Panc1 (cell line): ENCODE data around the gene WASL. TPM values are rescaled to one million over a fixed set of nuclear protein-coding genes. Genes with fewer than 3 reads are reported as not detected.
A peak's percentile ranks its signal among the peaks of the same experiment; 100 is the strongest.
"Not testable (repeated sequence)": the region's sequence is repeated elsewhere in the genome, so short reads cannot be mapped to it uniquely, and the experiment has no call there.

Experiments used
- ATAC-seq: fragments of 200-7000 bp; cut with Tn5 transposase; 2 replicates; pipeline ENCODE4 v1.9.1; 2020; ENCODE audit warnings: mild to moderate bottlenecking, moderate library complexity
- BruUV-seq: library from RNA; stranded (reverse); fragments of 400-500 nt; replicated peaks from 2 replicates; lab custom pipeline; 2021; lab: Mats Ljungman, UMichigan
- CTCF ChIA-PET: fragments of 300-600 bp; sonication (Branson Sonifier 250); formaldehyde crosslinking; loops from one replicate; lab custom pipeline; 2022; ENCODE audit warnings: antibody characterized with exemption; lab: Charles Lee
- POLR2A ChIA-PET: fragments of 300-600 bp; sonication (Branson Sonifier 250); formaldehyde crosslinking; loops from one replicate; lab custom pipeline; 2022; ENCODE audit warnings: antibody characterized with exemption; lab: Charles Lee
- DNase-seq: peaks from one replicate; pipeline ENCODE4 v3.0.0-alpha.2; 2010; ENCODE audit warnings: low read depth, low spot score
- H3K27ac ChIP-seq: 2 replicates; pipeline ENCODE4 v1.5.1; 2011; ENCODE audit warnings: mild to moderate bottlenecking, low read length, inconsistent platforms
- H3K27me3 ChIP-seq: fragments of 200-500 bp; sonication (Bioruptor generic); 2 replicates; pipeline ENCODE4 v1.6.0; 2014; ENCODE audit warnings: low read length, inconsistent platforms; ENCODE audit not compliant: control insufficient read depth, insufficient read depth
- H3K36me3 ChIP-seq: fragments of 200-500 bp; sonication (Bioruptor generic); 2 replicates; pipeline ENCODE4 v1.5.1; 2014; ENCODE audit warnings: inconsistent platforms, mild to moderate bottlenecking, low read length, moderate library complexity; ENCODE audit not compliant: control insufficient read depth, insufficient read depth
- H3K4me1 ChIP-seq: 2 replicates; pipeline ENCODE4 v1.5.1; 2011; ENCODE audit warnings: inconsistent platforms, mild to moderate bottlenecking, low read length, moderate library complexity; ENCODE audit not compliant: control insufficient read depth, insufficient read depth
- H3K4me3 ChIP-seq, 2 experiments: 2 replicates each; pipeline ENCODE4 v1.5.1; 2011 to 2012; ENCODE audit warnings: low read depth in 2 of 2, low read length in 2 of 2, mild to moderate bottlenecking in 2 of 2, inconsistent platforms in 1 of 2, moderate library complexity in 1 of 2
- H3K9me3 ChIP-seq: fragments of 200-500 bp; sonication (Bioruptor generic); 2 replicates; pipeline ENCODE4 v1.5.1; 2014; ENCODE audit warnings: low read depth, mild to moderate bottlenecking, inconsistent platforms, low read length, moderate library complexity; ENCODE audit not compliant: control insufficient read depth, insufficient read depth
- CTCF ChIP-seq: fragments of 450-650 bp; IDR thresholded peaks from 2 replicates; pipeline ENCODE4 v1.5.1; 2017; ENCODE audit warnings: mild to moderate bottlenecking
- POLR2AphosphoS5 ChIP-seq: IDR thresholded peaks from 2 replicates; pipeline ENCODE4 v1.6.1; 2012; ENCODE audit warnings: mild to moderate bottlenecking, low read depth, low read length, moderate library complexity
- REST ChIP-seq, 2 experiments: IDR thresholded peaks; 2 replicates each; pipeline ENCODE4 v1.6.1; 2011 to 2012; ENCODE audit warnings: low read depth in 2 of 2, control low read depth in 1 of 2, low read length in 1 of 2, mild to moderate bottlenecking in 1 of 2, moderate library complexity in 1 of 2; ENCODE audit not compliant: insufficient read depth in 1 of 2
- SIN3A ChIP-seq: IDR thresholded peaks from 2 replicates; pipeline ENCODE4 v1.6.1; 2012; ENCODE audit warnings: low read depth, mild to moderate bottlenecking, low read length, moderate library complexity, borderline replicate concordance; ENCODE audit not compliant: insufficient read depth
- TCF7L2 ChIP-seq: IDR thresholded peaks from 2 replicates; pipeline ENCODE4 v1.6.1; 2011; ENCODE audit warnings: mild to moderate bottlenecking, low read depth, low read length, inconsistent platforms
- in situ Hi-C: cut with HindIII; loops from 2 replicates; pipeline ENCODE4 v1.10.0; 2016; ENCODE audit warnings: low sequenced_read_pairs, low pct_unique_long_range_greater_than_20kb
- intact Hi-C: fragments of 100-400 bp; cut with micrococcal nuclease; formaldehyde crosslinking; loops from one replicate; pipeline ENCODE4 v1.10.0; 2022; ENCODE audit not compliant: unreplicated experiment
- total RNA-seq: library from RNA; stranded (reverse); gene quantifications from one replicate; pipeline ENCODE4 v1.2.1, GENCODE V29; 2021; ENCODE audit not compliant: unreplicated experiment

WASL gene
- total RNA-seq, 1 experiment from 2014 or later = 29.6 TPM

DNA sequence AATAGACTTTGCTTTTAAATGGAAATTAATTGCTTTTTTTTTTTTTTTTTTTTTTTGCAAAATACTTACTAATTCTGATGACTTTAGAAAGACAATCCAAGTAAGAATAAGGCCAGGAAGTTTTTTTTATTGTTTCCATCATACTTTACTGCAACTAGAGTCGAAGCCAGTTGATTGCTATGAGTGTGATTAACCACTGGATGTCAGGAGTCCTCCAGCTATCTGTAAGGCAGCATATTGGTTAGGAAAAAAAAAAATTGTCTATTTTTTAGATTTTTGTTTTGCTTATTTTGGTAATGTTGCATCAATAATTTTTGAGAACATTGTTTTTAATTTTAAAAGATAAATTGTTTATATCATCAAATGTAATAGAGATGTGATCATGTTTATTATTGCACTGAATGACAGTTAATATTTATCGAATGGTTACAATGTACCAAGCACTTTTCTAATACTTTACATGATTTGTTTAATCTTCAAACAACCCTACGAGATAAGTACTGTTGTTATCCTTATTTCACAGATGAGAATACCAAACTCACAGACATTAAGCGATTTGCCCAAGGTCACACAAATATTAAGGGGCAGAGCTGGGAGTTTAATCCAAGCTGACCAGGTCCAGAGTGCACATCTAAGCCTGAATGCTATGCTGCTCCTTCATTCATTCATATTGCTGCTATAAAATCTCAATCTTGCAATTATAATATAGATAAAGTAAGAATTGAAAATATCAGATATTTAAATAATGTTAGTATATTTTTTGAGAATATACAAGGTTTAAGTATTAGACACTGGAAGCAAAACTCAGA, 113.0 kb downstream of the WASL start:
- Histone ChIP-seq H3K4me3 (no peak overlapping the region), H3K36me3 (no peaks in the 10 kb centered on the region), H3K27me3 (0 out of 2 replicates have a peak, but pooled peaks cover 9% of the 10 kb centered on the region), H3K4me1 (no peaks in the 10 kb centered on the region), H3K27ac (no peak overlapping the region), H3K9me3 (no peaks in the 10 kb centered on the region)
- BruUV-seq = no TSS peak
- intact Hi-C loops = no loop called here
- in situ Hi-C loops = no loop called here
- peak; percentile 80 for ATAC-seq
- TF ChIP-seq CTCF (peak; percentile 65; the same call in 1 of the 2 replicates), SIN3A (no peak)
- CTCF ChIA-PET = interaction anchor here (0.7 kb wide), 1 partner anchor 143 kb away, joined by 4 read pairs; no protein-coding TSS in a partner anchor
- POLR2A ChIA-PET = no interaction called here
- DNase-seq = no peak

DNA sequence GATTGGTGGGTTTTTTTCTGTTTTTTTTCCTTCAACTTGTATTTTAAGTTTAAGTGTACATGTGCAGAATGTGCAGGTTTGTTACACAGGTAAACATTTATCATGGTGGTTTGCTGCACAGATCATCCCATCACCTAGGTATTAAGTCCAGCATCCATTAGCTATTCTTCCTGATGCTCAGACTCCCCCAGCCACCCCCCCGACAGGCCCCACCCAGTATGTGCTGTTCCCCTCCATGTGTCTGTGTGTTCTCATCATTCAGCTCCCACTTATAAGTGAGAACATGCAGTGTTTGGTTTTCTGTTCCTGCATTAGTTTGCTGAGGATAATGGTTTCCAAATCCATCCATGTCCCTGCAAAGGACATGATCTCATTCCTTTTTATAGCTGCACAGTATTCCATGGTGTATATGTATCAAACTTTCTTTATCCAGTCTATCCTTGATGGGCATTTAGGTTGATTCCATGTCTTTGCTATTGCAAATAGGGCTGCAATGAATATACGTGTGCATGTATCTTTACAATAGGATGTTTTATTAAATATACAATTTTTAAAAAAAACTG, 114.7 kb downstream of the WASL start:
- H3K27ac ChIP-seq, POLR2A ChIA-PET, CTCF ChIA-PET, H3K4me1 ChIP-seq, H3K4me3 ChIP-seq, in situ Hi-C loops, ATAC-seq, DNase-seq, H3K27me3 ChIP-seq, H3K36me3 ChIP-seq, BruUV-seq, H3K9me3 ChIP-seq: not testable (repeated sequence)
- intact Hi-C loops = loop anchor here (5.0 kb wide), 1 partner anchor 233 kb away; no protein-coding TSS in a partner anchor

GRCh38 chr7:123633553-123633952, 115.2 kb downstream of the WASL start:
- no peaks in the 10 kb centered on the region for H3K36me3 ChIP-seq
- no TSS peak for BruUV-seq
- TF ChIP-seq TCF7L2 = no peak
- TF ChIP-seq SIN3A = no peak
- no peak for TF ChIP-seq POLR2AphosphoS5
- TF ChIP-seq REST (IDR thresholded peaks at IDR 0.05; ENCODE audit: insufficient read depth in 1 of 2, low read depth in 2 of 2, low read length in 1 of 2) = no peak
- TF ChIP-seq CTCF = no peak
- ATAC-seq (no peak), DNase-seq (no peak)
- in situ Hi-C loops (no loop called here), intact Hi-C loops (loop anchor here (5.0 kb wide), 1 partner anchor 234 kb away; no protein-coding TSS in a partner anchor)
- POLR2A ChIA-PET = no interaction called here
- no peaks in the 10 kb centered on the region for H3K9me3 ChIP-seq
- 0 out of 2 replicates have a peak, but pooled peaks cover 6% of the 10 kb centered on the region for H3K27me3 ChIP-seq
- H3K27ac ChIP-seq = no peak overlapping the region
- no peaks in the 10 kb centered on the region for H3K4me1 ChIP-seq
- H3K4me3 ChIP-seq = no peak overlapping the region
- CTCF ChIA-PET = no interaction called here
